ENCODE measurements around the gene FCRL5.

FCRL5 gene

DNA sequence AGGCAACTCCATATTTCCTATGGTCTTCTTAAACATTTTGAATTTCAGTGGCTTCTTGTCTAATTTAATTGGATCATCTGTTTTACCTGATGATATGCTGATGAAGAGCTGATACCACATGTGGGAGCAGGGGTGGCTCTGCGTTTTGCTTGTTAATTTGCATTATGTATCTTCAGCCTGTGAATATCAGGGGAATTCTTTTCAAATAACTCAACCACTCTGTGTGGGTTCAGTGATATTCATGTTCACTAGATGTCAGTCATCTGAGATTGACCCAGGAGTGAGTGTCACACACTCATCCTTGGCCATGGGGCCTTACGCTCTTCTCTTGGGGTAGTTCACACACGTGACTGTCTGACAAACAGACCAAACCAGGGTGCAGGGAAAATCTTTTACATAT lies 83.0 kb downstream of the FCRL5 start:
- Histone ChIP-seq H3K27me3 (replicated peaks; ENCODE audit: control insufficient read depth, insufficient read depth, low read length) (peaks cover 10% of the 10 kb centered on the region), H3K4me3 (ENCODE audit: low read length) (no peak overlapping the region), H3K9ac (ENCODE audit: low read length) (no peak overlapping the region), H3K4me1 (ENCODE audit: control insufficient read depth, insufficient read depth, low read length) (no peaks in the 10 kb centered on the region), H3K9me3 (ENCODE audit: control insufficient read depth, low read length) (no peaks in the 10 kb centered on the region), H3K36me3 (ENCODE audit: control insufficient read depth, insufficient read depth, low read length, severe bottlenecking) (no peaks in the 10 kb centered on the region)
- DNase-seq (ENCODE audit: low read depth), result no peak

DNA sequence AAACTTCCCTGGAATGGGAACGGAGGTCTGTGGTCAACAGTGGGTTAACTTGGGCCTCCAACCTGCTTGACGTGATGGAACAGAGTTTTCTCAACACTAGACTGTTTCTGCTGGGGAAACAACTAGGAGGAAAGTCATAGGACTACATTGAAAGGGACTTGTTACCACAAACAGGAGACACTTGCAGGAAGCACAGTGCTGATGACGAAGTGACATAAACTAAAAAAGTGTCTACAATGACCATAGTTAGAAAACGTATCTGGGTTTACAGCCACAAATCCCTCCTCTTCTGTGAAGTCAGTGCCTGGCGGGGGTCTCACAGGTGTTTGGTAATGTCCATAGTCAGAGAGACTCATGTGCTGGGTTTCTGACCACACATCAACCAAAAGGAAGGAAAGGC lies 86.3 kb downstream of the FCRL5 start:
- H3K27me3 ChIP-seq (replicated peaks; ENCODE audit: control insufficient read depth, insufficient read depth, low read length), result peaks cover 3% of the 10 kb centered on the region
- no peaks in the 10 kb centered on the region for H3K36me3 ChIP-seq (ENCODE audit: control insufficient read depth, insufficient read depth, low read length, severe bottlenecking)
- no peak overlapping the region for H3K9ac ChIP-seq (ENCODE audit: low read length)
- H3K4me3 ChIP-seq (ENCODE audit: low read length), result no peak overlapping the region
- H3K4me1 ChIP-seq (ENCODE audit: control insufficient read depth, insufficient read depth, low read length), result no peaks in the 10 kb centered on the region
- DNase-seq (ENCODE audit: low read depth), result no peak
- H3K9me3 ChIP-seq (ENCODE audit: control insufficient read depth, low read length), result no peaks in the 10 kb centered on the region

Data from adipocyte (in vitro differentiated cells).